Brain pericyte (primary cell): Measurements from ENCODE around the gene NEK2.
A peak's percentile ranks its signal among the peaks of the same experiment; 100 is the strongest.
"Not testable (repeated sequence)": the region's sequence is repeated elsewhere in the genome, so short reads cannot be mapped to it uniquely, and the experiment has no call there.

Experiments used
- DNase-seq: peaks from one replicate; pipeline ENCODE4 v3.0.0-alpha.2; 2012; ENCODE audit warnings: low read depth, low spot score

The NEK2 gene

DNA sequence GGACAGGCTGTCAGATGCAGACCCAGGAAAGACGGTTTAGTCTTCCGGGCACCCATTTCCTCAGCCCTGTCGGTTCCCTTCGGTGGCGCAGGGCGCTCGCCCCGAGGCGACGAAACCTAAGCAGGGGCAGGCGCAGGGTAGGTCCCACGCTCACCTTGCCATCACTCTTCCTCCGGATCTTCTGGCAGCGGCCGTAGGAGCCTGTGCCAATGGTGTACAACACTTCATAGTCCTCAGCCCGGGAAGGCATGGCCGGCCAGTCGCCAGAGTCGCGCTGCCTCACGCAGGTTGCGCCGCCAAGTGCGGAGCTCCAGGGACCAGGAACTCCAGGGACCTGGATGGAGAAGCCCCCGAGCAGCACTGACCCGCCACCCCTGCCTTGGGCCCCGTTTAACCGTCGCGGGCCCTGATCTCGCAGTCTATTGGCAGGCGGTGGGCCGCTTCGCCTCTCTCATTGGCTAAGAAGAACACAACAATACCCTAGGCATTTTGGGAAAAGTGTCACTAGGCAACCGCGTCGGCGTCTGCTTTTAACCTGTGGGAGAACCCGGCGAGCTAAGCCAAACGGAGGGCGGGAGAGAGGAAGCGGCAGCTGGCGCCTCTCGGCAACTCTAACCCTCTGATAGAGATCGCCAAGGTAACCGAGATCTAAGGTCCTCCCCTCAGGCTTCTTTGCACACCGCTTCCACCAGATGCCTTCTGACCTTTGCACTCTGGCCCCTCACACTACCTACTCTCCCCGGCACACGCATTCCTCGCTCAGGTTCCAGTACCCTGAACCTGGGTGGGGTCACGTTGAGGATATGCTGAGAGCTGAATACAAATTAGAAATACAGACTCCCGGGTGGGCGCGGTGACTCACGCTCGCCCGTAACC, at the start of gene NEK2:
TSS of gene NEK2 (minus strand) at position 392 of the 876 bp plus-strand sequence. CDS start at position 250, 142 bp downstream.
- peak; percentile 46 for DNase-seq

DNA sequence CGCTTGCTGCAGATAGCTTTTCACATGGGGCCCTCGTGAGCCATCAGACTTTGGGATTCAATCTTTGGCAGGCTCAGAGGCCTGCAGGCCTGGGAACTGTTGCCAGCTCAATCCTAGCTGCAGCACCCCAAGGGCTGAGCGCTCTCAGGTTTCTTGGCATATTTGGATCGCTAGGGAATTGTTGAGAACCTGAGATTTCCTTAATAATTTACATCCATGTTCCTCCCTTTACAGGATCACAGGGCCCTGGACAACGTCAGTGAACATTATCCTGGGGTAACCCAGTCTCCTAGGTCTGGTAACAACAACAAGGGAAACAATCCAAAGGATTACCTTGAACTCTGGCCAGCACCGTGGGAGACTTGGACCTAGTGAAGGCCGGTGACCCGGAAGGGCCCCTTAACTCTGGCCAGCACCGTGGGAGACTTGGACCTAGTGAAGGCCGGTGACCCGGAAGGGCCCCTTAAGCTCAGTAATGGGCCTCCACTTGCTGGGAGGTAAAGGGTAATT, 49.3 kb upstream of the NEK2 start:
- no peak for DNase-seq

DNA sequence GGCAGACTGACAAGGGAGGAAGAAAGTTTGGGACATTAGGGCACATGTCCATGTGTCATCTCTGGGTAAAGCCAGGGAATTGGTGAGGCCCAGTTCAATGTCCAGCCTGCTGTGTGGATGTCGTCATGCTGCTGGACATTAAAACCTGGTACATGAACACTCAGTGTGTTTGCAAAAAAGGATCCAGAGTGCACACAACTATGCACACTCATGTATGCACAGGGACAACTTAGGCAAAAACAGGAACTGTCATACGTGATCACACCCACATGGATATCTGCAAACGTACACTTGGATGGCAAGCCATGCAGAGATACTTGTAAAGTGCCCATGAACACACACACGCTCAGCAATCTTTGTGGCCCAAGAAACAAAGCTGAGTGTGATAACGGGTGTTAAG, 47.9 kb upstream of the NEK2 start:
- no peak for DNase-seq

GRCh38 chr1:211722277-211723175, 47.1 kb upstream of the NEK2 start:
- DNase-seq: no peak

DNA sequence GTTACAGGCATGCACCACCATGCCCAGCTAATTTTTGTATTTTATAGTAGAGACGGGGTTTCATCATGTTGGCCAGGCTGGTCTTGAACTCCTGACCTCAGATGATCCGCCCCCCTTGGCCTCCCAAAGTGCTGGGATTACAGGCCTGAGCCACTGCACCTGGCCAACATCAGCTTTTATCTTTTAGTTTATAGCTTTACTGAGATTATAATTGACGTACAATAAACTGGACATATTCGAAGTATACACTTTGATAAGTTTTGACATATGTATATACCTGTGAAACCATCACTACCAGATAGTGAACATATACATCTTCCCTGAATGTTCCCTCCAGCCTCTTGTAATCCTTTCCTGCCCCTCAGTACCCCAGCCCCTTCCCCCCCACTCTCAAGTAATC, 41.1 kb upstream of the NEK2 start:
- DNase-seq: not testable (repeated sequence)

GRCh38 chr1:211715971-211716370, 40.5 kb upstream of the NEK2 start:
- no peak for DNase-seq

DNA sequence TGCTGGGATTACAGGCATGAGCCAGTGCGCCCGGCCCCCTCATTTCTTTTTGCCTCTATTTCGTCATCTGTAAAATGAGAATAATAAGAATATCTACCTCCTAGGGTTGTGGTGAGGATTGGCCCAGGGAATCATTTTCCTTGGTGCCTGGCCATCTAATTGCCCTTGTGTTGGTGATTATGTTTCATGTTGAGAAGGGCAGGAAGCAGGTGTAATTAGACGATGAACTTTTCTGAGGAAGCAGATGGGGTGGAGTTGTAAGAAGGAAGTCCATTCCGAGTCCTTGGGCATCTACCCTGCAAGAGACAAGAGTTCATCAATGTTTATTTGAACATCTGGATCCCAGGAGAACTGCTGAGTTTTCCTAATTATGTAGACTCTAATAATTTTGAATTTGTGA, 38.7 kb upstream of the NEK2 start:
- no peak for DNase-seq

DNA sequence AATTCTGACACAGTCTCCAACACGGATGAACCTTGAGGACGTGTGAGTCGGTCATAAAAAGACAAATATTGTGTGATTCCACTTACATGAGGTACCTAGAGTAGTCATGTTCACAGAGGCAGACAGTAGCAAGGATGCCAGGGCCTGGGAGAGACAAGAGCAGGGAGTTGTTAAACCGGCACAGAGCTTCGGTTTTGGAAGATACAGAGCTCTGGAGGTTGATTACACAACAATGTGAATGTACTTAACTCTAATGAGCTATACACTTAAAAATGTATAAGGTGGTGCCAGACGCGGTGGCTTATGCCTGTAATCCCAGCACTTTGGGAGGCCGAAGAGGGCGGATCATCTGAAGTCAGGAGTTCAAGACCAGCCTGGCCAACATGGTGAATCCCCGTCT, 37.8 kb upstream of the NEK2 start:
- DNase-seq: no peak

DNA sequence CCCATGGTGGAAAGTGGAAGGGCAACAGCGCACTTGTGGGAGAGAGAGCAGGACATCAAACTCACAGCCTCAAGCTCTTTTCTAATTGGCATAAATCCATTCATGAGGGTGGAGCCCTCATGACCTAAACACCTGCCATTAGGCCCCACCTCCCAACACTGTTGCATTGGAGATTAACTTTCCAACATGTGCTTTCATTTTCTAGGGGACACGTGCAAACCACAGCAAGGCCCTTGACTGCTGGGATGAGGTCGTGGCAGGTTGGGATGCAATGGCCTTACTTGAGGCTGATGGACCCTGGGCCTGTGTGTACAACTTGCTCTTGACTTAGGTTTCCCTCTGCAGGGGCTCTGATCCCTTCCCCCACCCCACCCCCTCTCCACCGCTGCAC, 35.9 kb upstream of the NEK2 start:
- no peak for DNase-seq

DNA sequence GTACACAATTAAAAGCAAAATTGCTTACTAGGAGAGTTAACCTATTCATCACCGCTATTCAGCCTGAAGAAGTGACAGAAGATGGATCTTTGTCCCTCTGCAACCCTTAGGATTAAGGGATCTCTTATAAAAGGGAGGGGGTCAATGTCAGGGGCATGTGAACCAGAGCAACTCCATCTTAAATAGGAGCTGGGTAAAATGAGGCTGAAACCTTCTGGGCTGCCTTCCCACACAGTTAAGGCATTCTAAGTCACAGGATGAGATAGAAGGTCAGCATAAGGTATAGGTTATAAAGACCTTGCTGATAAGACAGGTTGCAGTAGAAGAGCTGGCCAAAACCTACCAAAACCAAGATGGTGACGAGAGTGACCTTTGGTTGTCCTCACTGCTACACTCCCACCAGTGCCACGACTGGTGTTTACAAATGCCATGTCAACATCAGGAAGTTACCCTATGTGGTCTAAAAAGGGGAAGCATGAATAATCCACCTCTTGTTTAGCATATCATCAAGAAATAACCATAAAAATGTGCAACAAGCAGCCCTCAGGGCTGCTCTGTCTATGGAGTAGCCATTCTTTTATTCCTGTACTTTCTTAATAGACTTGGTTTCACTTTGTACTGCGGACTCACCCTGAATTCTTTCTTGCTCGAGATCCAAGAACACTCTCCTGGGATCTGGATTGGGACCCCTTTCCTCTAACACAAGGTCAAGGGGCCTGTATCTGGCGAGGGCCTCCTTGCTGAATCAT, 35.3 kb upstream of the NEK2 start:
- DNase-seq: no peak

DNA sequence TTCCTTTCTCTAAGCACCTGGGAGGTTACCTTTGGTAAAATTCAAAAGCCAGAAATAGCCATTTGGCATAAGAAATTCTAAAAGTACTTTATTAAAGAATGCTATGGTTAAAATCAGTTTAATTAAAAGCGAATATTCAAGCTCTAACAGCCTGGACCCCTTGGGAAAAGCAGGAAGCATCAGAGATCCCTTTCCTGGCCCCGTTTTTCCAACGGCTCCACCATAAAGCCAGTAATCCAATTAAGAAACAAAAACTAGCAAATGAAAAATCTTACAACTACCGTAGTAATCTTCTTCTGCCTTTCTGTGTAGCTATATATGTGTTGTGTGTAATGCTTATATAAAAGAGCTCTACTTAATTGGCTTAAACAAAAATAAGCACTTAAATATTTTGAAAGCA, 33.5 kb upstream of the NEK2 start:
- no peak for DNase-seq

GRCh38 chr1:211708006-211708405, 32.6 kb upstream of the NEK2 start:
- no peak for DNase-seq

DNA sequence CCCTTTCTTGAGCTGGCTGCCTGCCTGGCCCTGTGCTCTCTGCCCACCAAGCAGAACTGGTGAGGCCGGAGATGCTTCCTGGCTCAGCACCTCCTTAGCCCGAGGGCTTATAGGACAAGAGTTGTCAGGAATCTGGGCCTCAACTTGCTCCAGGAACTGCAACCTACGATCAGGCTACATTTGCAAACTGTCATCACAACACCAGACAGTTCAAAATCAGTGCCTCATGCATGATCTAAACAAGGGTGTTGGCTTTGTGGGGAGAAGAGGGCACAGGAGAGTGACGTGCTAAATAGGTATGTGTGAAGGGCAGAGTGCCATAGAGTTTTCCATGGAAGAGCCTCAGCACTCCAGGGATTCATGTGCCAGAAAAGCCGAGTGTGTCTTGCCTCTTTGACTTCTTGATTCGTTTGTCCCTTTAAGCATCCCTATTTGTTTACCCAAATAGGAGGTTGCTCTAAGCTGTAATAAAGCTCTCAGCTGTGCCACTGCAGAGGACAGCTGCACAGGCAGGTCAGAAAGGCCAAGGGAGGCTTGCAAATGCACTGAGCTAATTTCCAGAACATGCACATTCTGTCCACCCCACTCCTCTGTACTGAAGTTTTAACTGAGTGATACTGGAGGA, 30.2 kb upstream of the NEK2 start:
- no peak for DNase-seq

DNA sequence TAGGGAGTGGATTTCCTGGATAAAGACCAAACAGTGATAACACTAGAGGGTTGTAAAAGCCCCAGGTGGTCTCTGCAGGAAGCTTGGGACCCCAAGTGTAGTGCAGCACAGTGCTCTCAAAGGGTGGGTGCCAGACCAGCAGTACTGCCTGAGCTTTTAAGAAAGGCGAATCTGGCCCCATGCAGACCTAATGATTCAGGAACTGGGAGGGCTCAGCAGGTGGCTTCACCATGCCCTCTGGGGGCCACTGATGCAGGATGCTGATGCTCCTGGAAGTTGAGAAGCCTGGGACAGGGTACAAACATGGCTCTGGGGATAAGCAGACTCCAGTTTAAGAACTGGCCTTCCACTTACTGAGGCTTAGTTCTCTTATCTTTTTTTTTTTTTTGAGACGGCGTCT, 29.1 kb upstream of the NEK2 start:
- no peak for DNase-seq

GRCh38 chr1:211703812-211704537, 28.6 kb upstream of the NEK2 start:
- DNase-seq: no peak

DNA sequence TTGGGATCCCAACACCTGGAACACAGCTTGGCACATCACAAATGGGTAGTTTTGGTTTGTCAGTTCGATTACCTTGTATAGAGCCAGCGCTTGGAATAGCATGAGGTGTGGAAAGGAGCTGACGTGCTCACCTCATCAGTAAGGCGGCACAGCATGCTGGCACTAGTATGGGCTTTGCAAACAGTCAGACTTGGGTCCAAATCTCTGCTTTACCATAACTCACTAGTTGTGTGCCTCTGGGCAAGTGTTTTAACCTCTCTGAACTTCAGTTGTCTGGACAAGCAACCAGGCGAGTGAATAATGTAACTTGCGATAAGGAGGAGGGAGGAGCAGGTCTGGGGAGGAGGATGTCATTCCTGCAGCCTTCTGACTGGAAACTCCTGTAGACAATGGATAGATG, 26.3 kb upstream of the NEK2 start:
- no peak for DNase-seq

GRCh38 chr1:211699059-211699458, 23.6 kb upstream of the NEK2 start:
- DNase-seq: no peak

DNA sequence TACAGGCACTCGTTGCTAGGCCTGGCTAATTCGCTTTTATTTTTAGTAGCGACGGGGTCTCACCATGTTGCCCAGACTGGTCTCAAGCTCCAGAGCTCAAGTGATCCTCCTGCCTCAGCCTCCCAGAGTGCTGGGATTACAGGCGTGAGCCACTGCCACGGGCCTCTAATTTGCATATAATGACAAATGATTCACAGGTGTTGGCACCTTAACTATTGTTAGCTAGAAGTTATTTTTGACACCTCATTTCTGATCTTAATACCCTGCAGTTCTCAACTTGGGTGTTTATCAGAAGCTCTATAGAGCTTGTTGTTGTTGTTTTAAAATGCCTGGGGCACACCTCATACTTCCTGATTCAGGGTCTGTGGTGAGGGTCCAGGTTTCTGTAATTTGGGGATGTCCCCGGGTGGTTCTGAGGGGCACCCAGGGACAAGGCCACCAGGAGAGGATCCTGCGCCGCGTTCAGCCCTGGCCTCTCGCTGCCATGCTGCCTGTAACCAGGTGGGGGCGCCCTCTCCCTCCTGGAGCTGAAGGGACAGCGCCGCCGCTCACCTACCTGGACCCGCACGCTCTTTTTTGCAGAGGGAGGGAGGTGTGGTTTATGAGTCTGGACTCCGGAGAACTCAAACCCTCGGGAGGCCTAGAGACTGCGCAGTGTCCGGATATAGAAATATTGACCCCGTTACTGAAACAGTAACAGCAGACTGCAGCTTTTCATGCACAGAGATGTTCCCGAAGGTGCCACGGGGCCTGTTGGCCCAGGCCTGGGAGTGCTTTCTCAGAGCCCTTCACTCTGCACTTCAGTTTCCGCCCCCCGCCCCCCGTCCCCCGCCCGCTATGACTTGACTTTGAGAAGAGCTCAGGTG, 23.0 kb upstream of the NEK2 start:
- no peak for DNase-seq

DNA sequence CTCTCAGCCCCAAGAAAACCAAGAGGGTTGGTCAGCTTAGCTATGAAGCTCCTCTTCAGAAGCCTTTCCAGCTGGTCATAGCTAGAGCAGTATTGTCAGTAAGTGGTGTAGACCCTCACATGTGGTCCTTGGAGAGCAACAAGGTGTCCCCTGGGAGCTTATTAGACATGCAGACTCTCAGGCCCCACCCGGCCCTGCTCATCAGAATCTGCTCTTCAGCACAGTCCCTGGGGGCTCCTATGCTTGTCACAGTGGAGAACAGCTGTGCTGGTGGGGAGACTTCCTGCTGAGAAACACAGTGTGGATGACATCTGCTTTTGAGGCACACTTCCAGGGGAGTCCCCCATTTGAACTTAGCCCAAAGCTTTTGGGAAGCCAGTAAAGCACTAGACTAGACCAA, 21.9 kb upstream of the NEK2 start:
- DNase-seq: no peak
